NCI-H226 (cell line): Measurements from ENCODE around the gene SLC39A6.
"Not testable (repeated sequence)": the region's sequence is repeated elsewhere in the genome, so short reads cannot be mapped to it uniquely, and the experiment has no call there.

Experiments
- DNase-seq: peaks from one replicate; pipeline ENCODE4 v3.0.0-alpha.2; 2015

Gene SLC39A6

DNA sequence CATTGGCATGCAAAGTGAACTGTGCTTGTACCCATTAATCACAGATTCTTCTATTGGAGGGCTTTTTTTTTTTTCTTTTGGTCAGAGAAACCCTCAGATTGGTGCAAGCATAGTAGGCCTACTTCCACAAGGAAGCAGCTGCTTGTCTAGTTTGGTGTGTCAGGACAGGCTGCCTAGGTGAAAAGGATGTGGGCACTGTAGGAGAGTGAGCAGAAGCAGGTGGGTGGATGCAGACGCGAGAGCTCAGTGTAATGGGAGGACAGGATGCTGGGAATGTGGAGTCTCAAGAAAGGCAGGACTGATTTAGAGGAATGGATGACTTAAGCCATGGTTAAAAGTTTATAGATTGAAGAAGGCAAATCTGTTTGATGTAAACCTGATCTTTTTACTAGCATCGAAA is 3.6 kb upstream of the SLC39A6 start:
- no peak for DNase-seq

- DNase-seq: no peak
These were observed 2.7 kb upstream of the SLC39A6 start for GRCh38 chr18:36131692-36132483.

DNA sequence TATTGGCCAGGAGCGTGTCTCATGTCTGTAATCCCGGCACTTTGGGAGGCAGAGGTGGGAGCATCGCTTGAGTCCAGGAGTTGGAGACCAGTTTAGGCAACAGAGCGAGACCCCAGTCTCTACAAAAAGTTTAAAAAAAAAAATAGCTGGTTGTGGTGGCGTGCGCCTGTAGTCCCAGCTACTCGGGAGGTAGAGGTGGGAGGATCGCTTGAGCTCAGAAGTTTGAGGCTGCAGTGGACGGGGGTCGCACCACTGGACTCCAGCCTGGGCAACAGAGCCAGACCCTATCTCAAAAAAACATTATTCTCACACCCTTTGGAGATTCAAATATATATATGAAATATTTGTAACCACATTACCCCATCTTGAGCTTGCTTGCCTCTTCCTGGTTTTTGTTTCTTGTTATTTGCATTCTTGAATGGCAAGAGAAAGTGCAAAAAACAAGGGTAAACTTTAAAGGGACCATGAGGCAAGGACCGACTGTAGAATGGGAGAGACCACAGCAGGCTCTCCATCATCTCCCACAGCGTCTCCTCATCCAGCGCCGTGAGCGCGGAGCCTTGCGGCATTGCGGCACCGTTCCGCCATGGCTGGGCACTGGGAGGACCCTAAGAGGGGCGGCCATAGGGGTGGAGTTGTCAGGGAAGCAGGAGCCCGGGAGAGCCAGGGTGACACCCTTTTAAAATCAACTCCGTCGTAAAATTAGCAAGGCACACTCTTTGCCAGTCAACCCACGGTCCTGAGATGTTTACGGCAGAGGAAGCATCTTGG is 1.9 kb upstream of the SLC39A6 start:
- no peak for DNase-seq

DNA sequence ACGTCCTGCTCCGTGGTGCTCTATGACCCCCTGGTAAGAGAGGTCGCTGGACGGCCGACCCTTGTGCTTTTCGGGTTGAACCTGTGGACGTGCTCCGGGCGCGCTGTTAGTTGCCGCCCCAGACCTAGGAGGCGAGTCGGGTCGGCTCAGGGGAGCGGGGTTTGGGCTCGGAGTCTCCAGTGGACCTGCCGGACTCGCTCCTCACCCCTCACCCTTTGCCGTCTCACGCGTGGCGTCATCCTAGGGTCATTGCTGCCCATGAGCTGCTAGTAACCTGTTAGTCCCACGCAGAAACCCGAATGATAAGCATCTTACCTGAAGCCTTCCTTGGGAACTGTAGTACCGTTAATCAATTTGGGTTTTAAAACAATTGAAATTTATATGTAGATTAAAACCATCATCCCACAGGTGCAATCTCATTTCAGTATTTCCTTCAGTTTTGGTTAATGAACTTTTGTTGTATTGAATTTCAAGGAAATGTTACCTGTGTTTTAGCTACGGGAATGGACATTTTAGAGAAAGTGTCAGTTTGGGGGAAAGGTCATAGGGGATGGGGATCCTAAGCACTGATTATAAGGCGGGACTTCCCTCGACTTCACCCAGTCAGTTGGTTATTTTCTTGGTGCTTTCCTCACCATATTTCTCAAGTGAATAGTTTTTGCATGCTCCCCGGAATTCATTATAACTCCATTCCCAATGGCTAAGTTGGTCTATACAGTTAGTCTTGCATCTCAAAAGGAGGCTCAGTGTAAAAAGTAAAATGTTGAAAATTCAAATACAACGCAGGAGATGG is 1.1 kb upstream of the SLC39A6 start:
- DNase-seq: no peak

GRCh38 chr18:36128907-36129299 is 237 bp downstream of the SLC39A6 start:
- DNase-seq: no peak

- DNase-seq: no peak
These were observed 640 bp downstream of the SLC39A6 start for GRCh38 chr18:36128530-36128870.

DNA sequence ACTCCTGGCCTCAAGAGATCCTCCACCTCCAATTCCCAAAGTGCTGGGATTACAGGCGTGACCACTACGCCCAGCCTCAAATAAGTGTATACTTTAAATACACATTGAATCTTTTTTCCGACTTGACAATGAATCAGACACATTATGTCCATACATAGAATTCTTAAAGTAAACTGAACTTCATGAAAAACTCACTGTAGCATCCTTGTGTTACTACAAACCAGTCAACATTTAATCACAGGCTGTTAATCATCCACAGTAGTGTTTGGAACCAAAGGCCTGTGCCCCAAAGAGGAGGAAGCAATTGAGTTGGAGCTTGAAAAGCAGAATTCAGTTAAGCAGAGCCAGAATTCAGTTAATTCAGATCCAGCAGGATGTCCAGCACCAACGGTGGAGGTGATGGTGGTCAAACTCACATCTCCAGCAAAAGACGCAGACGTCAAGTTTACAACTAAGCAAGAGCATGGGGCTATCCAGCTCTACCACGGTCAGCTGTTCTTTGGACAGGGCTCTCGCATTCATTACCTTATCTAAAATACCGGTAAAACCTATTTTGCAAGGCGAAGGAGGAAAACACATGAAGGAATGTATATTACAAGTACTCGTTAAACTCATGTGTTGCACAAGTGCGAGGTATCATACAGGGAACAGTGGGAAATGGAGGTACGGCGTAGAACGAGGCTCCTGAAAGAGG is 1.2 kb downstream of the SLC39A6 start:
- DNase-seq: no peak

DNA sequence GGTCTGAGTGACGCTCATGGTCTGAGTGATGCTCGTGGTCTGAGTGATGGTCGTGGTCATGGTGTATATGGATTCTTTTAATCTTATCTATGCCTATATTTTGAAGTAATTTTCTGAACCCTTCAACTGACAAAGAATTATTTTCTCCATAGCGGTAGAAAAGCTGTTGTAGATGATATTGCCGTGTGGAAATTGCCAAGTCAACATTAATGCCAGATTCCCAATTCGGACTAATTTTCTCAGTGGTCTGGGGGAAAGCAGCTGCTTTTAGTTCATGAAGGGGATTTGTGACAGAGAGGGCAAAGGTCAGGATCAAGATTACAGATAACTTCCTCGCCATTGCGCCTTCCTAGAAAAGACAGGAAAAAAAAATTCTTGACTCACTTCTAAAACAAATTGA is 2.5 kb downstream of the SLC39A6 start:
- DNase-seq: no peak

DNA sequence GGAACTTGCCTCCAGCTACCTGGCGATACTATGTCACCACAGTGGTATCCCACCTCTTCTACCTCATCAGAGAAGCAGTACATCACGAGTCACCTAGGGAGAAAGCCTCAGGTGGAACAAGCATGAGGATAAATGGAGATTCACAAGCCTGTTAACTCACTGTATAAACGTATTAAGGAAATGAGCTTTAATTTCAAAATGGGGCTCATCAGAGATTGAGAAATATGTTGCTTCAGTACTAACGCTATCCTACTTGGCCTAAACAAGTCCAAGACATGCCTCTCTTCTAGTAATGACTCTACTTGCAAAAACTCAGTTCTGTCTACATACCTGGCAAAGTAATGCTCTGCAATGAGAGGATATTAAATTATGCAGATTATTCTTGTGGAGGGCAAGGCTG is 4.3 kb downstream of the SLC39A6 start:
- no peak for DNase-seq

DNA sequence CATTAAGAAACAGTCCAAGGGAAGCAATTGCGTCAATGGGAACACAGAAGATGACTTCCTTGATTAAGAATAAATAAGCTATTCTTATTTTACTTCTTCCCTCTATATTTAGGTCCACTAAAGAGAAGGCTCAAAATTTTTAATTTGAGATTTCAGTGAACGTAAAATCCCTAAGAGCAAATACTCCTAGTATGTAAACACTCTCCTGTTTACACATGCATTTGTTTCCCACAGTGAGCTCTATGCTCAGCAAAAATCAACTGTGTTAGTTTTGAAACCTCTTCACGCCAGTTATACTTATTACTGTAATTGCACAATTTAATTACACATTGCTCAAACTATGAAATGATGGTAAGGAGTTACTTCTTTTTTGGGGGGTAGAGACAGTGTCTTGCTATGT is 8.8 kb downstream of the SLC39A6 start:
- DNase-seq: no peak

DNA sequence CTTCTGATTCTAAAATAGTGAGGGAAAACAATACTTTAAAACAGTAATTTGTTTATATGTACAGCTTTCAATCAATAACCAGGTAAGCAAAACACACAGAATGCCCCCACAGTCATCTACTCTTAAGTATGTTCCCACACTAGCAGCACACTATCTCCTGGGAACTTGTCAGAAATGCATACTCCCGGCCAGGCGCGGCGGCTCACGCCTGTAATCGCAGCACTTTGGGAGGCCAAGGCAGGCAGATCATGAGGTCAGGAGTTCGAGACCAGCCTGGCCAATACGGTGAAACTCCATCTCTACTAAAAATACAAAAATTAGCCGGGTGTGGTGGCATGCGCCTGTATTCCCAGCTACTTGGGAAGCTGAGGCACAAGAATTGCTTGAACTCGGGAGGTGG is 12.4 kb downstream of the SLC39A6 start:
- DNase-seq: not testable (repeated sequence)

- DNase-seq: no peak
These were observed 14.4 kb downstream of the SLC39A6 start for GRCh38 chr18:36114738-36115137.

- no peak for DNase-seq
These were observed 14.9 kb downstream of the SLC39A6 start for GRCh38 chr18:36114251-36114650.

- no peak for DNase-seq
These were observed 16.8 kb downstream of the SLC39A6 start for GRCh38 chr18:36112302-36112701.

DNA sequence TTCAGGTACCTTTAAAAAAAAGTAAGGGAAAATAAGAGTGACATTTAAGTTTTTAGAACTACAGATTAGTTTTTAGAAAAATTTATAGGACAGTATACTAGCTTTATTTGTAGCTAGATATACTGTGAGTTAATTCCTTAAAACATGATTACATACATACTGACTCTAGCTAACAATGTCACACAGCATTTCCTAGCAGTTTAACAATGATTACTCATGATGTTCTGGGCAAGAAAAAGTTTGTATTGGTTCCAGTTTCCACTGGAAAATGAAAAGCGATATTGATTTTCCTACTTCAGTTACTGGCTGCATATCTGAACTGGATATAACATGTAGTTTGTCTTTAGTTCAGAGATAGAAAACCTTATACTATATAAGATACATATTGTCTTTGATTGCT is 19.4 kb downstream of the SLC39A6 start:
- no peak for DNase-seq

GRCh38 chr18:36108601-36109000 is 20.5 kb downstream of the SLC39A6 start:
- DNase-seq: no peak

- no peak for DNase-seq
These were observed 20.9 kb downstream of the SLC39A6 start for GRCh38 chr18:36108196-36108595.

DNA sequence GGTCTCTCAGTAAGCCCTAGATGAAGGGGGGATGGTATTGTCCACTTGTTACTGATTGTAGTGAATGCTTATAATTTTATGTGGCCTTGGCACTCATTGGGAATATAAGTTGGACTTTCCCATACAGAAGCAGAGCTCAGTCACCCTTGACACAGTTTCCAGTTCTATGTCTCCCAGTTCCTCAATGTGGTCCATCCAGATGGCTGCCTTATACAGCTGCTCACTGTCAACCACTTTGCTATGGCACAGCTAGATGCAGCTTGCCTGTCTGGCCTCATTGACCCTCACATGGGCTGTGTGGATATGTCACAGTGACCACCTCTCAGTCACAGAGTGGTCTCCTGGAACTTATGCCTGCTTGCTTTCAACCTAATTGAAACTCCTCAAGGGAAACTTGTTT is 21.7 kb downstream of the SLC39A6 start:
- DNase-seq: no peak

DNA sequence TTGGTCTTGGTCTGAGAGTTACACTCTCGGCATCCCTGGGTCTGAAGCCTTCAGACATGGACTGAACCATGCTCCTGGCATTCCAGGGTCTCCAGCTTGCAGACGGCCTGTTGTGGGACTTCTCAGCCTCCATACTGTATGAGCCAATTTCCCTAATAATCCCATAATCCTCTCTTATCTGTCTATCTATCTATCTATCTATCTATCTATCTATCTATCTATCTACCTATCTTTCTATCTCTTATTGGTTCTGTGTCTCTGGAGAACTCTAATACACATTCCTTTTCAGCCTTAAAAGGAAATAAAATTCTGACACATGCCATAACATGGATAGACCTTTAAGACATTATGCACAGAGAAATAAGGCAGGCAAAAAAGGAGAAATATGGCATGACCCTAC is 24.4 kb downstream of the SLC39A6 start:
- DNase-seq: no peak

DNA sequence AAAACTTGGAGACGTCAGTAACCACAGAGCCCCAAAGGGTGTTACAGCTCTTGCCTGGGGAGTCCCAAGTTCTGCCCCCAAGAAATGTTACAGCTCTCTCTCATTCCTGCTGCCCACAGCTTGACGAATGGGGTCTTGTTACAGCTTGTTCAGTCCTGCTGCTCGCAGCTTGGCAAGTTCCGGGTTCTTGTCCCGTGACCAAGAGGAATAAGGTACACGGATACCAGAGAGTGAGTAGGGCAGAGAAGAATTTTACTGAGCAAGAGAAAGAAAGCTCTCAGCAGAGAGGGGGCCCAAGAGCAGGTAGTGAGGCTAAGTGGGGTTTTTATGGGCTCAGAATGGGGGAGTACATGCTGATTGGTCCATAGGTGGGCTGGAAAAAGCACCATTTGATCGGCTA is 27.2 kb downstream of the SLC39A6 start:
- DNase-seq: no peak

DNA sequence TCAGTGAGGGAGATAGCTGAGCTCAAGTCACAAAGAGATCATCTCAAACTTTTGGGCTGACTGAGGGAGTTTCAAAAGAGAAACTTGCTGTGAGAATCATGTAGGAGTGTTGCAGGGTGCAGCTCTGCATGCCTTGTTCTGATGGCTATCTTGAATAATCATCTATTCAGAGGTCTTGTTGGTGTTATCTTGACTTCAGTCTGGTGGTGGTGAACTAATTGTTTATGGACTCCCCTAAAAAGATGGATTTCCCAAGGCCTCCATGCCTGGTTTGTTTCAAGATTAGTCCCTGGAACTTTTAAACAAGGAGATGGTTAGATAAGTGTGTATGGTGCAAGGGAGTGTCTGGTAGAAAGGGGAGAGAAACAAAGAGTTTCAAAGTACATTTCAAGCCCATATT is 29.8 kb downstream of the SLC39A6 start:
- DNase-seq: no peak

- no peak for DNase-seq
These were observed 32.2 kb downstream of the SLC39A6 start for GRCh38 chr18:36096955-36097354.

DNA sequence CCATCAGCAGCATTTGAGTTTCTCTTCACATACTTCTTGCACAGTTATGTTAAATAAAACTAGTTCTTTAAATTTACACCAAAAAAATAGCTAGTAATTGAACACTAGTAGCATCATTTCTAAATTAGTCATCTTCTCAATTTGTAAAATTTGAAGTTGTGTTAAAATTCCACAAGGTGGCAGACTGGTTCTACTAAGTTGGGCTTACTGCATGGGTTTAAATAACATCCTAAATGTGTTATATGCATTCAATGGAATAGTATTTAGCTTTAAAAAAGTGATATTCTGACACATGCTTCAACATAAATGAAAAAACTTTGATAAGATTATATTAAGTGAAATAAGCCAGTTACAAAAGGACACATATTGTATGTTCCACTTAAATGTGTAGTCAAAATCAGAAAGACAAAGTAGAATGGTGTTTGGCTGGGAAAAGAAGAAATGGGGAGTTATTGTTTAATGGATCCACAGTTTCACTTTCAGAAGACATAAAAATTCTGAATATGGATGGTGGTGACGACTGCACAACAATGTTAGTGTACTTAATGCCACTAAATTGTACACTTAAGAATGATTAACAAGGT is 33.1 kb downstream of the SLC39A6 start:
- DNase-seq: no peak
